NCI-H2196 (cell line): ENCODE results near the gene RAB4A.
"Not testable (repeated sequence)": the region's sequence is repeated elsewhere in the genome, so short reads cannot be mapped to it uniquely, and the experiment has no call there.

Experiments used
- DNase-seq: peaks from one replicate; lab custom pipeline; 2025; ENCODE audit not compliant: unreplicated experiment; lab: John Stamatoyannopoulos, UW

The RAB4A gene

GRCh38 chr1:229295745-229296144 lies 24.8 kb downstream of the RAB4A start:
- no peak for DNase-seq

- DNase-seq, result no peak
These were observed 25.6 kb downstream of the RAB4A start for GRCh38 chr1:229296541-229296941.

GRCh38 chr1:229297746-229298145 lies 26.8 kb downstream of the RAB4A start:
- no peak for DNase-seq

- no peak for DNase-seq
These were observed 27.5 kb downstream of the RAB4A start for GRCh38 chr1:229298420-229298819.

GRCh38 chr1:229298887-229299503 lies 28.1 kb downstream of the RAB4A start:
- DNase-seq, result no peak

- DNase-seq, result no peak
These were observed 29.3 kb downstream of the RAB4A start for GRCh38 chr1:229300099-229300757.

- DNase-seq, result no peak
These were observed 31.8 kb downstream of the RAB4A start for GRCh38 chr1:229302740-229303139.

- DNase-seq, result no peak
These were observed 32.9 kb downstream of the RAB4A start for GRCh38 chr1:229303855-229304254.

GRCh38 chr1:229305392-229305791 lies 34.5 kb downstream of the RAB4A start:
- no peak for DNase-seq

GRCh38 chr1:229309074-229309473 lies 38.2 kb downstream of the RAB4A start:
- DNase-seq, result no peak

GRCh38 chr1:229309684-229310083 lies 38.8 kb downstream of the RAB4A start:
- DNase-seq, result no peak

- DNase-seq, result no peak
These were observed 39.9 kb downstream of the RAB4A start for GRCh38 chr1:229310833-229311232.

- DNase-seq, result no peak
These were observed 45.3 kb downstream of the RAB4A start for GRCh38 chr1:229316166-229316565.

GRCh38 chr1:229318056-229318455 lies 47.1 kb downstream of the RAB4A start:
- DNase-seq, result no peak

GRCh38 chr1:229319487-229319886 lies 48.6 kb downstream of the RAB4A start:
- DNase-seq, result no peak

GRCh38 chr1:229323201-229323600 lies 52.3 kb downstream of the RAB4A start:
- DNase-seq, result no peak

- DNase-seq, result no peak
These were observed 53.1 kb downstream of the RAB4A start for GRCh38 chr1:229323885-229324553.

GRCh38 chr1:229325401-229325800 lies 54.5 kb downstream of the RAB4A start:
- DNase-seq, result no peak

GRCh38 chr1:229325853-229326487 lies 55.1 kb downstream of the RAB4A start:
- DNase-seq, result no peak

GRCh38 chr1:229326601-229327000 lies 55.7 kb downstream of the RAB4A start:
- DNase-seq, result no peak

GRCh38 chr1:229327765-229328164 lies 56.9 kb downstream of the RAB4A start:
- not testable (repeated sequence) for DNase-seq
